NCI-H2171 (cell line): ENCODE data around the gene GDAP1L1.
A peak's percentile ranks its signal among the peaks of the same experiment; 100 is the strongest.

Experiments
- DNase-seq: peaks from one replicate; lab custom pipeline; 2025; lab: John Stamatoyannopoulos, UW

Gene GDAP1L1

GRCh38 chr20:44247131-44247571 is at the start of gene GDAP1L1:
Gene GDAP1L1 (plus strand): TSS chr20:44247308. CDS start chr20:44247335, 27 bp downstream.
- peak; percentile 42 for DNase-seq

- DNase-seq = no peak
Measured at GRCh38 chr20:44198872-44199271, 48.2 kb upstream of the GDAP1L1 start.

DNA sequence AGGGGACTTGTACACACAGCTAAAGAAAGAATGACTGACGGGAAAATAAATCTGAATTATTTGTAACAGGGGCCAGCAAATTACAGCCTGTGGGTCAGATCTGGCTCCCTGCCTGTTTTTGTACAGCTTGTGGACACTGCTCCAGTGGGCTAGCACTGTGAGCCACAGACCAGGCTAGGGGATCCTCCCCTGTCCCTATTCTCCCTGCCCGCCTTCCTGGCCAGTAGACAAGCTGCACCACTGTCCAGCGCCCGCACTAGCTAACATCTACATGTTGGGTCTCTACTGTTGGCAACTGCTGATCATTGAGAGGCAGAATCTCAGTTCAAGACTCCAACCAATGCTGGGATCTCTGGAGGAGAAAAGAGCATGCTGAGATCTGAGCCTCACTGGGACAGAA is 47.2 kb upstream of the GDAP1L1 start:
- no peak for DNase-seq

GRCh38 chr20:44200371-44200770 is 46.7 kb upstream of the GDAP1L1 start:
- no peak for DNase-seq

GRCh38 chr20:44200983-44201382 is 46.1 kb upstream of the GDAP1L1 start:
- no peak for DNase-seq

DNA sequence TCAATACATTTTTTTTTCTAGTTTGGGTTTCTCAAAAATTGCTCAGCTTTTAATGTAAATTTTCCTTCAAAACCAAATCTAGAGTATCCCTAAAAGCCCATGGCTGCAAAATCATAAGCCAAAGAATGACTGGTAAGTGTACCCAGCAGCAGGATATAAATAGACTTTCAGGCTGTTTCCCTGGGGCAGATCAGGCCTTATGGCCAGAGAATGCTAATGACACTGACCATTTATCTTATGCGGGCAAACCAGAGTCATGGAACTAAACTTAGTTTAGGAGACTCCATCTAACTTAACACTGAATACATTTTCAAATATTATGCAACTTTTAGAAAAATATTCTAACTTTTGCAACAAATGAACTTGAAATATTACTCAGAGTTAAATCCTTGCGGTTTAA is 43.9 kb upstream of the GDAP1L1 start:
- no peak for DNase-seq

- no peak for DNase-seq
Measured at GRCh38 chr20:44204156-44204831, 42.8 kb upstream of the GDAP1L1 start.

DNA sequence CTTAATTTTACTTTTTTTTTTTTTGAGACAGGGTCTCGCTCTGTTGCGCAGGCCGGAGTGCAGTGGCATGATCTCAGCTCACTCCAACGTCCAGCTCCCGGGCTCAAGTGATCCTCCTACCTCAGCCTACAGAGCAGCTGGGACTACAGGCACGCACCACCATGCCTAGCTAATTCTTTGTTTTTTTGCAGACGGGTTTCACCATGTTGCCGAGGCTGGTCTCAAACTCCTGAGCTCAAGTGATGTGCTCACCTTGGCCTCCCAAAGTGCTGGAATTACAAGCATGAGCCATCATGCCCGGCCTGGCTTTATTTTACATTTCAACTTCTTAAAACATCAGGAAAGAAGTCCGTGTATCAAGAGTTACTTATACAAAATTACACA is 42.3 kb upstream of the GDAP1L1 start:
- DNase-seq = no peak

DNA sequence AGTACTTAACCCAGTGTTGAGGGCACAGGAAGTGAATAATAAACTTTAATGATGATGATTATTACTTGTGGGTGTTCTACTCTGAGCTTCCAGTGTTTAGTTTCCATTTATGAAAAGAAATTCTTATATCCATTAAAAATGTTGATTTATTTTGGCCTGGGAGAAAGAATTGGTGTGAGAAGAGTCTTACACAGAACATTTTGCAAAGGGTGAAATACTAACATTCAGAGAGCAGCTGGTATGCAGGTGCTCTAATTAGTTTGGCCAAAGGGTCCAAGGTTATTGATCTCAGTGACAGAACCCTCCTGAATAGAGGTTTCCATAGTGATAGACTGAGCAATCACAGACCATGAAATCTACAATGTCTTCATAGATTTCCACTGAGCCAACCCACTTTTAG is 41.0 kb upstream of the GDAP1L1 start:
- no peak for DNase-seq

DNA sequence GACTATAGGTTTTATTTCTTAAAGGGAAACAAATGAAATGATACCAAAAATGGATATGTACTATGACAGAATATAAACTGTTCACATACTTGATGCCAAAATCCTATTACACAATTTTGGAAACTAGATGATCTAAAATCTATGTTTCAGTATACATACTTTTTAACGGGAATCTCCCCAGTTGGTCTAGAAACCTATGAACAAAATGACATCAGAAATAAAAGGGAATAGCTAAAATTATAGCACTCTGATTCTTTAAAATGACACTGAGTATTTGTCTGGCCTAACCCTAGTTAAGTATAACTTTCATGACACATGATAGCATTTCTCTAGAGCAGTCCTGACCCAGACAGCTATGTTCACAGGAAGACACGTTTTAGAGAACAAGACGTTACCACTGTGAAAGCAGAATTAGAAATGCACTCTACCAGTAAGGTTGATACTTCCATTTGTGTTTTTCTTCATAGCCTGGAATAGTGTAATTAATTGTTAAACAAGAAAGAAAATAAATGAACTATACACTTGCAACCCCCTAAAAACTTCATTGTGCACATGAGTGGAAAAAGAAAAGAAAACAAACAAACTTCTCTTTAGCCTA is 39.9 kb upstream of the GDAP1L1 start:
- no peak for DNase-seq

DNA sequence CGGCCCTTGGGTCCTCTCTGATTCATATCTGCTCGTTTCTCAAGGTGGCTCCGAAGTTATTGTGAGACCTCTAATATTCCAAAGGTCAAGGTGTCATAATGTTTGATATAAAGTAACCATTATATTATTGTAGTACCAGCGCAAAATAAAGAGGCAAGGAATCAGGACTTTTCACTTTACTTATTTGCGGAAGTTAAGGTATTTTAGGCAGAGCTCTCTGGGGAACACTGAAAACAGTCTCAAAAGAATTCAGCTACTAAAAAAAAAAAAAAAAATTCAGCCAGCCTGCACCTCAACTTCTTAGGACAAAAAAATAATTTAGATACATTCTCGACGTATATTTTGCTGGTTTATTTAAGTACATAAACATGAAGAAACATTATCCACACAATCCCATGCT is 38.9 kb upstream of the GDAP1L1 start:
- no peak for DNase-seq

DNA sequence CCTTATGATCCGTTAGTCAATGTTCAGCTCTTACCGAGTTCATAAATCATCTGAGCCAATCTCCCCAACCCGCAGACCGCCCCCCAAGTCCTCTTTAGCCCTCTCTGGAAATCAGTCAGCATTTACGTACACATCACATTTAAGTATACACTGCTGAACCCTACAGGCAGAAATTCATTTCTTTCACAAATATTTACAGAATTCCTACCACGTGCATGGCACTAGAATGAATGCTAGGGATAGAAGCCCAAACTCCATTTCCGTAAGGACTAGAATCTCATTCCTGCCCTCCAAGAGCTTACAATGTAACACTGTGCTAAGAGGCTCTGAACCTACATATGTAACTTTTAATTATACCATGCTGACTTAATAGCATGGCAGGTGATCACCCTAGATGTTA is 38.3 kb upstream of the GDAP1L1 start:
- no peak for DNase-seq

- DNase-seq = no peak
Measured at GRCh38 chr20:44209686-44210405, 37.3 kb upstream of the GDAP1L1 start.

DNA sequence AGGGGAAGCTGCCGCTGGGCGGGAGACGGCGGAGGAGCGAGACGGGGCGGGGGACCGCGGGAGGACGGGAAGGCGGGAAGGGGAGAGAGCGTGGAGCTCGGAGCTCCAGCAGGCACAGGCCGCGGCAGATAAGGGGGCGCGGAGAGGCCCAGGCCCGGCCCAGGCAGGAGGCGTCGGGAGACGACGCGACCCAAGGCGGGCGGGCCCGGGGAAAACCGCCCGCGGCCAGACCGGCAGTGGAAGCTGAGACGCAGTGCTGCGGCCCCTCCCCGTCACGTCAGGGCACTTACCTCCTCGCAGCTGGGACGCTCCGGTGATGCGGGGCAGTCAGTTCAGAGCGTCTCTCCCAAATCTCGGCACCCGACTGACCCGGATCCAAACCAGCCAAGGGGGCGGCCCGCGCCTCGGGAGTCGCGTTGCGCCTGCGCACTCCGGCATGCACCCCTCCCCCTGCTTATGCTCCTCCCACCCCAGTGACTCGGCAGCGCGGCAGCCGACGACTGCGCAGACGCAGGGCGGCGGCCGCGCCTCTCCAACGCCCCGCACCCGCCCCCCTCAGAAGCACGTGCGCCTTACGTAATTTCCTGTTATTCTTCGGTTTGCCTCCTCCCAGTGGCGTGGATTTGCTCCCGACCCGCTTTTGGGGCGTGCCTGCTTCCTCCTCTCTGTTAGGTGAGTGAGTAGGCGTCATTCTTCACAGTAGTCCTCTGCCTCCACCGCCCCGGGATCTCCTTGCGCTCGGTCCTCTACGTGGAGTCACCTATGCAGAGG is 36.5 kb upstream of the GDAP1L1 start, which contains the start of gene OSER1:
Gene OSER1 (minus strand): TSS at position 366 of the 771 bp plus-strand sequence. CDS start 3,814 bp downstream, outside the sequence.
- peak; percentile 98 for DNase-seq

GRCh38 chr20:44211177-44212039 is 35.7 kb upstream of the GDAP1L1 start:
- DNase-seq = no peak

- DNase-seq = no peak
Measured at GRCh38 chr20:44212792-44213191, 34.3 kb upstream of the GDAP1L1 start.

DNA sequence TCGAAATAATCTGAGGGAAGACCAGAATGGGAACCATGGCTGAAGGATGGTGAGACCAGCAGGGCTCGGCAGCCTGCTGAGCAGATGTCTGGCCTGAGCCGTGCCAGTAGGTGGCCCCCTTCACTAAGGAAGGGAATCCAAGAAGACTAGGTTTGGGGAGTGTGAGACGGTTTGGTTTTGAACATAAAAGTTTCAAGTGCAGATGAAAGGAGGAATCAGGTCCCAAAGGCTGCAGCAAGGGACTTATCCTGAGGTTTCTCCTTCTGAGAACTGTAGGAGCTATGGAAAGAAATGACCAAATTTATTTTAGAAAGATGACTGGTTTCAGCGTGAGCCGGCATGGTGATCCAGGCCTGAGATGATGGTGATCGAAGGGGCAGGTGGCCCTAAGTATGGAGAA is 32.0 kb upstream of the GDAP1L1 start:
- DNase-seq = peak; percentile 66

- peak; percentile 72 for DNase-seq
Measured at GRCh38 chr20:44217342-44218092, 29.6 kb upstream of the GDAP1L1 start.

DNA sequence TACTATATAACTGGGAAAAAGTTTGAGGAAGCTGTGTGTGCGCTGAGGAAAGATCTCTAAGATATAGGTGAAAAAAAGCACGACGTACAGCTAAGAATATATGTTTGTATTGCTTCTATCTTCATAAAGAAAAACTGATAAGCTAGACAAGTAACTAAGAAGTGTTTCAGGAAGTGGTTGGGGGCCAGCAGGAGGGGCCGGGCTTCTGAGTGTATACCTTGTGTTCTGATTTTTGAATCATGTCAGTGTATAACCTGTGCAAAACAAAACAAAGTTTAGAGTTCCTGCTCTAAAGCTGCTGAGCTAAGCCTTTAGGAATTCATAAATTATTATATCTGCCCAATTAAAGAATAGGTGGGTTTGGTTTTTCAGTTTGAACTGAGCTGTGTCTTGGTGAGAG is 28.7 kb upstream of the GDAP1L1 start:
- DNase-seq = no peak

DNA sequence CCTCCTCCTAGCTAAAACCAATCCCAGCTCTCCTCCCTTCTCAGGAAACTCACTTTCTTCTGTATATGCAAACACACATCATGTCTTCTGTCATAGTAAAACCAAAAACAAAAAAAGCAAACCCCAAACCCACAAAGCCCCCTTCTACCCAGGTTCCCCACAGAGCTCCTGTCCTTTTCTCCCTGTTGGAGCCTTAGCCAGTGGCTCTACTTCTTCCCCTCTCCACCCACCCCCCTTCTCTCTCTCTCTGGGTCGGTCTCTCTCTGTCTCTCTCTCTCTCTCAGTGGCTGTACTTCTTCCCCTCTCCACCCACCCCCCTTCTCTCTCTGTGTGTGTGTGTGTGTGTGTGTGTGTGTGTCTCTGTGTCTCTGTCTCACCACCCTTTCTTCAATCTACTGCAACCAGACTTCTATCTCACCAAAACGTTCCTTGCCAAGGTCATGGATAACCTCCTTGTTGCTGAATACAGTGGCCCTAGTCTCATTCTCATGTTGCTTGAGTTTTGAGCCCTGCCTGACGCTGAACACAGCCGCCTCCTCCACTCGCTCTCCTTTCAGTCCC is 27.9 kb upstream of the GDAP1L1 start:
- DNase-seq = no peak
